Ramos (cell line): ENCODE measurements around the gene ZMYND8.

Source experiments
- in situ Hi-C: fragments of 300-500 bp; cut with MboI; formaldehyde crosslinking; loops from one replicate; pipeline ENCODE4 v1.14.3; 2022; ENCODE audit warnings: low sequenced_read_pairs; ENCODE audit not compliant: unreplicated experiment

Gene ZMYND8

DNA sequence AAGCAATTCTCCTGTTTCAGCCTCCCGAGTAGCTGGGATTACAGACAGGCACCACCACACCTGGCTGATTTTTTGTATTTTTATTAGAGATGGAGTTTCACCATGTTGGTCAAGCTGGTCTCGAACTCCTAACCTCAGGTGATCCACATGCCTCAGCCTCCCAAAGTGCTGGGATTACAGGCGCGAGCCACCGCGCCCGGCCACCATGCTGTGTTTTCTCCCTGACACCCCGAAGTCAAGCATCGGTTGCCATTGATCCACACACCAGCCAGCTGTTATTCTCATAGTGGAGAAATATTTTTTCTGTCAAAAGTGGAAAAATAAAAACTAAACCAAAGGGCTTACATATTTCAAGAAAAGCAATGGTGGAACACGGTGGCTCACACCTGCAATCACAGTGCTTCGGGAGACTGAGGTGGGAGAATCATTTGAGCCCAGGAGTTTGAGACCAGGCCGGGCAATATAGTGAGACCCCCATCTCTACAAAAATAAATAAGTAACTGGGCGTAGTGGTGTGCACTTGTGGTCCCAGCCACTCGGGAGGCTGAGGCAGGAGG is 157.4 kb downstream of the ZMYND8 start:
- in situ Hi-C loops = loop anchor here (25.0 kb wide), 1 partner anchor 1413 kb away; no protein-coding TSS in a partner anchor

DNA sequence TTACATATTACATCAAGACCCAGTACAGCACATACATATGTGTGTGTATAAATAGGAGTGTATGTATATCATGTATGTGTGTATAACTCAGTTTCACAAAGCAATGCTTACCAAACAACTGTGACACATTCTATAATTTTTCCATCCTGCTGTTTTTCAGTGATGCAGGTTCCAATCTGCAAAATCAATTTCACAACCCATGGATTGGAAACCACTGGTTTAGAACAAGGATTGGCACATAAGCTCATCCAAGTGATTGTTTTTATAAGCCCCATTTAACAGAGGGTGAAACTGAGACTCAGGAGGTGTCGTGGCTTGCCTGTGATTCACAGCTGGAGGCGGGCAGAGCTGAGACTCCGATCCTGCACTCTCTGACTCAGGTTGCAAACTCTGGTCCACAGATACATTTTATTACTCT is 158.2 kb downstream of the ZMYND8 start:
- in situ Hi-C loops = loop anchor here (25.0 kb wide), 1 partner anchor 1414 kb away; no protein-coding TSS in a partner anchor

DNA sequence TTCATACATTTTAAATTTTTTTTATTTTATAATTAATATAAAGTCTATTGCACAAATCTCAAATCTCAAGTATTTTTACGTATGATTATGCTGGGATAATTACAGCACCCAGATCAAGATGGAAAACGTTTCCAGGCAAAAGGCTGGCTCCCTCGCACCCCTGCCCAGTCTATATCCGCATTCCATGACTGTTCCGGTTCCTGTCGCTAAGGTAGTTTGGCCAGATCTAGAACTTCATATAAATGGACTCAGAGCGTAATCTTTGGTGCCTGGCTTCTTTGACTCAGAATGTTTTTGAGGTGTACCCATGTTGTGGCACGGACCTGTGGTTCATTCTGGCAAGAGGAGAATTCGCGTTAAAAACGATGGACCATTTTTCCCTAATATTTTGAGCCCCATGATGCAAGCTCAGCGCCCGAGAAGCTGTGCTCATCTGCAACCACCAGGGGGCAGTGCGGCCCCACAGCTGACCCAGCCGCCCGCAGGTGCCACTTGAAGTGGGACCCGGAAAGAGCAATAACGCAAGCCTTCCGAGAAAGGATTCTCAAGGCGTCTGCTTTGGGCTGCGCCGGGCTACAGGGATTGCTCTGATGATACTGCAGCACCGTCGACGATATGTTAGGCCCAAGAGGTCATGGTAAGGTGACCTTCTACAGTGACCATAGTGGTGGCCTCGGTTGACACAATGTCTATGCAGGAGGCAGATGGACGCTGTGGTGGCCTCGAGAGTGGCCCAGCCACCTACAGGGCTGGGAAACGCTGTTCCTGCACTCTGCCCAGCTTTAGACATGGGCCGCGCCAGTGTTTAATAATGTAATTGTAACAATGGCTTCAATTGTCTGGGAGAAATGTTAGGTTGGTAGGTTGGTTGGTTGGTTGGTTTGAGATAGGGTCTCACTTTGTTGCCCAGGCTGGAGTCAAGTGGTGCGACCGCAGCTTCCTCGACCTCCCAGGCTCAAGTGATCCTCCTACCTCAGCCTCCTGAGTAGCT is 160.1 kb downstream of the ZMYND8 start:
- in situ Hi-C loops = loop anchor here (25.0 kb wide), 1 partner anchor 1416 kb away; no protein-coding TSS in a partner anchor

DNA sequence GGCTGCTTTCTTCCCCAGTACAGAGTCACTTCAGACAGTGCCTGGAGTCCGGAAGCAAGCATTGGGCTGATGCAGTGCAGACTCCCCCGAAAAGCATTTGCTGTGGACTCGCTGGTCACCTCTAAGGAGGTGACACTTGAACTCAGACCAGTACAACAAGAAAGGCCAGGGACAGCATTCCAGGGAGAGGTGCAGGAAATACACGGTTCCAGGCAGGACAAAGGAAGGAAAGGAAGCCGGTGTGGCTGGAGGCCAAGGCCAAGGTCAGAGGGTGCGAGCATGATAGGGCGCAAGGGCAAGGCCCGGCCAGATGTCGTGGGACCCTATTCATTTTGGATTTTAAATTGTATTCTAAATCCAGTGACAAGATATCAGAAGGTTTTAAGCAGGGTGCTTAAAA is 160.9 kb downstream of the ZMYND8 start:
- in situ Hi-C loops = loop anchor here (25.0 kb wide), 1 partner anchor 1417 kb away; no protein-coding TSS in a partner anchor

DNA sequence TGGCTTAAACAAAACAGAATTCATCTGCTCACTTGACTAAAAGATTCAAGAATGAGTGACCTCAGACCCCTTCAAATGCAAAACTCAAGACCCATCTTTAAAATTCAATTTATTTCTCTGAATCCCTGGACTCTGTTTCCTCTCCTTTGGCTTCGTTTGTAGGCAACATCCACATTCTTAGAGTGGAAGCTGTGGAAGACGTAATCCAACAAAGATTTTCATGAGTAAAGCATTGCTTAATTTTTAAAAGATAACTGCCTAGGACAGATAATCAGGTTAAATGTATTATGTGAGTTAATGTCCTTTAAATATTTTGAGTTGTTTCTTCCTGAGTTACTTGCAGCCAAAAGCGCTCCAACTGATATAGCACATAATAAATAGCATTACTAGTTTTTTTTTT is 164.5 kb downstream of the ZMYND8 start:
- in situ Hi-C loops = loop anchor here (25.0 kb wide), 1 partner anchor 1420 kb away; no protein-coding TSS in a partner anchor

DNA sequence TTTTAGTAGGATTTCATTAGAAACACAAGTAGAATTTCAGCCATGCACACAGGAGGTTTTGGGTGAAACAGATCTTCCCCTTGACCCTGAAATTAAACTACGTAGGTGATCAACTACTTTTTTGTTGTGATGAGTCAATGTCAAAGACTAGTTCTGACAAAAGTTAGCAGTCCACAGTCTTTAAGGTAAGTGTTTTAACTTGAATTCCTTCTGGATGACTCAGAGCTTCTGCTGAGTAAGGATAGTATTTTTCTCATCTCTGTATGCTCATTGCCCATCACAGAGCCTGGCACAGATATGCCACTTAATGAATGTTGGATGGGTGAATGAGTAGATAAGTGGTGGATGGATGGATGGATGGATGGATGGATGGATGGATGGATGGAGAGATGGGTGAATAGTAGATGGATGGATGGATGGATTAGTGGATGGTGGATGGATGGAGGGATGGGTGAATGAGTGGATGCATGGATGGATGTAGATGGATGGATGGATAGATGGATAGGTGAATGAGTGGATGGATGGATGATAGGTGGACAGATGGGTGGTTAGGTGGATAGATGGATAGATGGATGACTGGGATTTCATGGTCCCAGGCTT is 165.3 kb downstream of the ZMYND8 start:
- in situ Hi-C loops = loop anchor here (25.0 kb wide), 1 partner anchor 1421 kb away; no protein-coding TSS in a partner anchor

DNA sequence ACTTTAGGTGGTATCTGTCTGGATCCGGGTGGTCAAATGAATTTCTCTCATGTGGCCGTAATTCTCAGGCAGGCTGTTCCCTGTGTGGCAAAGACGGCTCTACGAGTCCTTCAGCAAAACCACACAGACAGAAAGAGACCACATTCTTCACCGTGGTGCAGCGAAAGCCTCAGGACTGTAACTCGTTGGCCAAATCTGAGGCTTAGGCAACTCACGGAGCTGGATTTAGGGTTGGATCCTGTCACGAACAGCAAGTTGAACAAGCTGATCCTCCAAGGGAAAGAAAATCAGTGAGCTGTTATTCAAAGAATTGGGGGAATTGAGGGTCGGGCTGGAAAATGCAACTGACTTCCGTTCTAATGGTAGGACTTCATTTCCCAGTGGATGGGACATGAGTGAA is 167.4 kb downstream of the ZMYND8 start:
- in situ Hi-C loops = loop anchor here (25.0 kb wide), 1 partner anchor 1423 kb away; no protein-coding TSS in a partner anchor

DNA sequence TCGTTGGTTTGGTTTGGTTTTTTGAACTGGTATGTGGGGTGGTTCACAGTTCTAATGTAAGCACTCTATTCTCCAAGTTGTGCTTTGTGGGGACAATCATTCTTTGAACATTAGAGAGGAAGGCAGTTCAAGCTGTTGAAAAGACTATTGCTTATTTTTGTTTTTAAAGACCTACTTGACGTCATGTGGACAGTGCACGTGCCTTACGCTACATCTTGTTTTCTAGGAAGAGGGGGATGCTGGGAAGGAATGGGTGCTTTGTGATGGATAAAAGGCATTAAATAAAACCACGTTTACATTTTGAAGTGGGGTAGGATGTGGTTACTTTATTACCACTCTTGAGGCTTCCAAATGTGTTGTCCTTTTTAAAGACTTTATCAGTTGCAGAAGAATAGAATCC is 168.0 kb downstream of the ZMYND8 start:
- in situ Hi-C loops = loop anchor here (25.0 kb wide), 1 partner anchor 1424 kb away; no protein-coding TSS in a partner anchor

DNA sequence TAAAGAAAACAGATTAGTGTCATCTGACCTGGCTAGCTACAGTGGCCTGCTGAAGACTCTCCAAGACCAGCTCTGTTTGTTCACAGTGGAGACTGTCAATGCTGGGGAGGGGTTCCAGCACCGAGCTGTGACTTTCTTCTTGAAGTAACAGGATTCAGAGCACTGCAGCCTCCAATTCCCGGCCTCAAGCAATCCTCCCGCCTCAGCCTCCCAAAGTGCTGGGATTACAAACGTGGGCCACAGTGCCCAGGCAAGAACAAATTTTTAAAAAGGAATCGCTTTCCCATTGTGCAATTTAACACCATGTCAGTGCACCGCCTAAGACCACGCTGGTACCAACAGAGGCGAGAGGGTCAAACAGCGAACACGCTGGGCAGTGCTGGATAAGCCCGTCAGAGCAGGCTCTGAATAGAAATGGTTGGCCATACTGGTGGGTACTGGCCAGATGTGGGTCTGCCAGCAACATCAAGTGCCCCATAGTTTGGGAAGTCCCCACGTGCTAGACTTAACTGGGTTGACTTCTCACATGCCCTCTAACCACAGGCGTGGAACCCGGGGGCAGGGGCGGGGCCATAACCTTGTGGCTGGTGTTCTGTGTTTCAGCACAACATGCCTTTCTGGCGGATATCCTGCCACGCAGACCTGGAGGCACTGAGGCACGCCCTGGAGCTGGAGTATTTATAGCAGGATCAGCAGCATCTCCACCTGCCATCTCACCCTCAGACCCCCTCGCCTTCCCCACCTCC is 168.9 kb downstream of the ZMYND8 start:
- in situ Hi-C loops = loop anchor here (25.0 kb wide), 1 partner anchor 1425 kb away; no protein-coding TSS in a partner anchor

DNA sequence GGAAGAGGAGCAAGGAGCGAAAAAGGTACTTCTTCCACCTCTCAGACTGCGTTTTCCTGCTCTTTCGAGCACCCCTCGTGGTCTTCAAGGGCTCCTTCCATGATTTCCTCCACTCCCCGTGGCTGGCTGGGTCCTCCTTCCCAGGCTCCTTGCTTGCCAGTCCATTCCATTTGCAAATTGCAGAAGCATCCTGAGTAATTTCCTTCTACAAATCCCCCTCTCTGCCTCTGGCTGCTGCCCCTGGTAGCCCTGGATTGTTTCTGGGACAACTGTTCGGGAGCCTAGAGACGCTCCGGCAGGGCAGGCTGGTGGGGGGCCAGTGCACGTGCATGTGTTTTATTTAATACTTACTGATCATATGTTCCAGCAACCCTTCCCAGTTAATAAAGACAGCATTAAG is 173.1 kb downstream of the ZMYND8 start:
- in situ Hi-C loops = loop anchor here (25.0 kb wide), 1 partner anchor 1429 kb away; no protein-coding TSS in a partner anchor

DNA sequence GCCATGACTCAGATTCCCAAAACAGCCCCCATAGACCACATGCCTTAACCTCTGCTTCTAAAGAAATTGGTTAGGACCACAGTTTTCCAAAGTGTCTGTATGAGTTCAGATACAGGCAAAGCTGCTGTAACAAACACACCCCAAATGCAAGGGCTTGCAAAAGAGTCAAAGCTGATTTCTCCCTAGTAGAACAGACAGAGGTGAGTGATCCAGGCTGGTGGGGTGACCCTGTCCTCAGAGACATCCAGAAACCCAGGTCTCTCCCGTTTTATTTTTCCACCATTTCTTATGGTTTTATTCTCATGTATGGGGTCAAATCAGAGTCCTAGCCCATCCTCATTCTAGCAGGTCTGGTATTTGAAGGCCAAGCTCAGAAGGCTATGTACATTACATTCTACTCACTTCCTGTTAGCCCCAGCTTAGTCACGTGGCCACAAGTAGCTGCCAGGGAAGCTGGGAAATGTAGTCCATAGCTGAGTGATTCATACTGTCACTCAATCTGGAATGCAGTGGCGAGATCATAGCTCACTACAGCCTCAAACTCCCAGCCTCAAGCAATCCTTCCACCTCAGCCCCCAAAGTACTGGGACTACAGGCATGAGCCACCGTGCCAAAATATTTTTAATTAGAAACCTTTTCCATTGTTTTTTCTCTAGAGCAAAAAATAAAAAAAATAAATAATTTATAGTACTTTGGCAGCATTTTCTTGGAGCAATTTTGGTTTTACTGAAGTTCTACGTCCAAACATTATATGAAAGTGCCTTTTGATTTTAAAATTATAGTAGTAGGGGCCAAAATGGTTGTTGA is 175.2 kb downstream of the ZMYND8 start:
- in situ Hi-C loops = loop anchor here (25.0 kb wide), 1 partner anchor 1431 kb away; no protein-coding TSS in a partner anchor

DNA sequence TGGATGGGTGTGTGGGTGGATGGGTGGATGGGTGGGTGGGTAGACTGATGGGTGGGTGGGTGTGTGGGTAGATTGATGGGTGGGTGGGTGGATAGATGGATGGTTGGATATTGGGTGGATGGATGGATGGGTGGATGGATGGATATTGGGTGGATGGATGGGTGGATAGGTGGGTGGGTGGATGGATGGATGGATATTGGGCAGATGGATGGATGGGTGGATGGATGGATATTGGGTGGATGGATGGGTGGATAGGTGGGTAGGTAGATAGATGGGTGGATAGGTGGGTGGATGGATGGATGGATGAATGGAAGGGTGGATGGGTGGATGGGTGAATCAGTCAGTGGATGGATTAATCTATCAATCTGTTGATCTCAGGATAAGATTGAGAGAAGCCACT is 177.2 kb downstream of the ZMYND8 start:
- in situ Hi-C loops = loop anchor here (25.0 kb wide), 1 partner anchor 1433 kb away; no protein-coding TSS in a partner anchor

DNA sequence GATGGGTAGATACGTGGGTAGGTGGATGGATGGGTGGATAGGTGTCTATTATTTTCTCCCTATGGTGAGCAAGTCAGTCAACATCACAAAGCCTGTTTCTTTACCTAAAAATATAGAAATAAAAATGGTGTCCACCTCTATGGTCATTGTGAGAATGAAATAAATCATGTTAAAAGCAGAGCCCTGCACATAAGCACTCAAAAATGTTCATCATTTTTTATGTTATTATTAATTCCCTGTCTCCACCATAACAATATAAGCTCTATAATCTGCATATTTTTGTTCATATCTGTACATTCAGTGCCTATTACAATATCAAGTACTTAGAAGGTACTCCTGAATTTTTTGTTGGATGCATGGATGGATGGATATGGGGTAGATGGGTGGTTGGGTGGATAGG is 177.6 kb downstream of the ZMYND8 start:
- in situ Hi-C loops = loop anchor here (25.0 kb wide), 1 partner anchor 1433 kb away; no protein-coding TSS in a partner anchor

DNA sequence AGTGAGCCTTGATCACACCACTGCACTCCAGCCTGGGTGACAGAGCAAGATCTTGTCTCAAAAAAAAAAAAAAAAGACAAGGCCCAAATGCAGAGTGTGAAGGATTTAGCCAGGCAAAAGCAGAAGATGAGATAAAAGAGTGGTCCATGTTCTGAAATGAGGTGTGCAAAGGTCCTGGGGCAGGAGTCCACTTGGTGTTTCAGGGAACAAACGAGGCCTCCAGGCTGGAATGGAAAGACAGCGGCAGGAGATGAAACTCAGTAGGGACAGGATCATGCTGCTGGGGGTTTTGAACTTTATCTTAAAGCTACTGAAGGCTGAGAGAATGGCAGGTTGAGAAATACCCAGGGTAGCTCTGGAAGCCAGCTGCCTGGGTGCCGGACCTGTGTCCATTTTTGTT is 178.2 kb downstream of the ZMYND8 start:
- in situ Hi-C loops = loop anchor here (25.0 kb wide), 1 partner anchor 1434 kb away; no protein-coding TSS in a partner anchor

DNA sequence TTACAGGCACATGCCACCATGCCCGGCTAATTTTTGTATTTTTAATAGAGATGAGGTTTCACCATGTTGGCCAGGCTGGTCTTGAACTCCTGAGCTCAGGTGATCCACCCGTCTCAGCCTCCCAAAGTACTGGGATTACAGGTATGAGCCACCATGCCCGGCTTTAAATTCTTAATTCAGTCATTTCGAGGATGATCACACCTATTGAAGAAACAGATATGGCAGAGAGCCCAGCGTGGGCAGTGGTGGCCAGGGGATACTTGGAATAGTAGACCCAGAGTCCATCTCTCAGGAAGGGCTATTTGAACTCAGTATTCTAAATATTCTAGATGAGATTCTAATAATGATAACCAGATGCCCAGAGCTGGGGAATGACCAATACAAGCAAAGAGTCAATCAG is 180.3 kb downstream of the ZMYND8 start:
- in situ Hi-C loops = loop anchor here (25.0 kb wide), 1 partner anchor 1436 kb away; no protein-coding TSS in a partner anchor

DNA sequence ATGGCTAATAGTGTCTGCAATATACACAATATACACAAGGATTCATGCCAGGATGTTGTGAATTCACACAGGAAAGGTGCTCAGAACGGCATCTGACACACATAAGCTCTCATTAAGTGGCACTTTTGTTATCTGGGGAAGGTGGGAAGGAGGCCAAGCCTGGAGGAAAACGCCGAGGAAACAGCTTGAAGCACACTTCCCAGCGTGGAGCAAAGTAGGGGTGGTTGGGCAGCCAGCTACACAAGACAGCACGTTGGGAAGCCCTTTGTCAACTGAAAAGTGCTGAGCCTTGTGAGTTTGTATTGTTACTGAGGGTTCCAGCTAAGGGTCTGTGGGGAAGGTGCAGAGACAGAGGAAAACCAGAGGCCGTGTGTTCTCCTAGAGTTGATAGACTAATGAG is 181.0 kb downstream of the ZMYND8 start:
- in situ Hi-C loops = loop anchor here (25.0 kb wide), 1 partner anchor 1437 kb away; no protein-coding TSS in a partner anchor

DNA sequence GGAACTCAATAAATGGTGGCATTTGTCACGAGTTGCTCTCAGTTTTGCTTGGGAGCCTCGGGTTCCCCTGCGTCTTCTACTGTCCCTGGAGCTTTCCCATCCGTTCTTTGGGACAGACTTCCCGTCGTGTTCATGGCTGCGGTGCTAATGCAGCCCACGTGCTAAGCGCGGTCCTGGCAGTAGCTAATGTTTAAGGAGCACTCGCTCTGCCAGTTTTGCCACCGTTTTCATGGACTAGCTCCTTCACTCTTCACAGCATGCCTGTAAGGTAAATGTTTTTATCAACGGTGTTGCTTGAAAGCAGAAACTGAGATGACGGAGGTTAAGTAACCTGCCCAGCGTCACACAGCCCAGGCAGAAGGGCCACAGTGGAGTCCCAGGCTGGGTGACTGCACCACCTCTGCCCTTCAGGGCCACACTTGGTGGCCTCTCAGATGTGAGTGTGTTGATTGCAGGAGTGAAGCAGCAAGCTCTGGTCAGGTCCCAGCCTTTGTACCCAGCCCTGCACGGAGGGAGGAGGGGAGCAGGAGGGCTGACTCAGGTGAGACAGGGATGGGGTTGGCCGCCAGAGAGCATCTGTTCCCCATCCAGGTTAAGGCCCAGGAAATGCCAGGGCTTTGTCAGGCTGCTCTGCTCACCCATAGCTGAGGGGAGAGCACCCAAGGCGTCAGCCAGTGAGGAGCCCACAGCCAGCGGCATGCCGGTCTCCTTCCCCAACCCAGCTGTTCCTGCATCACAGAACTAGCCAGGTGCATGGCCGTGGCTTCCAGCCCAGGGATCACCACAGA is 181.8 kb downstream of the ZMYND8 start:
- in situ Hi-C loops = loop anchor here (25.0 kb wide), 1 partner anchor 1438 kb away; no protein-coding TSS in a partner anchor
